Loucy (cell line): ENCODE measurements around the gene MAP2.

Source experiments
- EZH2phosphoT487 ChIP-seq: fragments of 200-600 bp; IDR thresholded peaks from 2 replicates; pipeline ENCODE4 v1.6.1; 2018; ENCODE audit warnings: antibody characterized with exemption, mild to moderate bottlenecking, moderate library complexity, borderline replicate concordance
- TF ChIP-seq, protein P1 (sequence below): fragments of 200-600 bp; sonication (generic); conservative IDR thresholded peaks from 2 replicates; pipeline ENCODE4 v1.5.1; 2014; ENCODE audit warnings: mild to moderate bottlenecking, antibody characterized with exemption, low read length

GRCh38 chr2:209768557-209768956 lies 344.7 kb downstream of the MAP2 start:
- TF ChIP-seq, protein P1, sequence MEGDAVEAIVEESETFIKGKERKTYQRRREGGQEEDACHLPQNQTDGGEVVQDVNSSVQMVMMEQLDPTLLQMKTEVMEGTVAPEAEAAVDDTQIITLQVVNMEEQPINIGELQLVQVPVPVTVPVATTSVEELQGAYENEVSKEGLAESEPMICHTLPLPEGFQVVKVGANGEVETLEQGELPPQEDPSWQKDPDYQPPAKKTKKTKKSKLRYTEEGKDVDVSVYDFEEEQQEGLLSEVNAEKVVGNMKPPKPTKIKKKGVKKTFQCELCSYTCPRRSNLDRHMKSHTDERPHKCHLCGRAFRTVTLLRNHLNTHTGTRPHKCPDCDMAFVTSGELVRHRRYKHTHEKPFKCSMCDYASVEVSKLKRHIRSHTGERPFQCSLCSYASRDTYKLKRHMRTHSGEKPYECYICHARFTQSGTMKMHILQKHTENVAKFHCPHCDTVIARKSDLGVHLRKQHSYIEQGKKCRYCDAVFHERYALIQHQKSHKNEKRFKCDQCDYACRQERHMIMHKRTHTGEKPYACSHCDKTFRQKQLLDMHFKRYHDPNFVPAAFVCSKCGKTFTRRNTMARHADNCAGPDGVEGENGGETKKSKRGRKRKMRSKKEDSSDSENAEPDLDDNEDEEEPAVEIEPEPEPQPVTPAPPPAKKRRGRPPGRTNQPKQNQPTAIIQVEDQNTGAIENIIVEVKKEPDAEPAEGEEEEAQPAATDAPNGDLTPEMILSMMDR: no peak
- no peak for TF ChIP-seq EZH2phosphoT487
